Hippocampal formation (tissue), 2 donors: ENCODE results near the gene DCHS1.

Experiments used
- DNase-seq, 2 donors: peaks; one replicate each; lab custom pipeline; 2025; lab: John Stamatoyannopoulos, UW

The DCHS1 gene

DNA sequence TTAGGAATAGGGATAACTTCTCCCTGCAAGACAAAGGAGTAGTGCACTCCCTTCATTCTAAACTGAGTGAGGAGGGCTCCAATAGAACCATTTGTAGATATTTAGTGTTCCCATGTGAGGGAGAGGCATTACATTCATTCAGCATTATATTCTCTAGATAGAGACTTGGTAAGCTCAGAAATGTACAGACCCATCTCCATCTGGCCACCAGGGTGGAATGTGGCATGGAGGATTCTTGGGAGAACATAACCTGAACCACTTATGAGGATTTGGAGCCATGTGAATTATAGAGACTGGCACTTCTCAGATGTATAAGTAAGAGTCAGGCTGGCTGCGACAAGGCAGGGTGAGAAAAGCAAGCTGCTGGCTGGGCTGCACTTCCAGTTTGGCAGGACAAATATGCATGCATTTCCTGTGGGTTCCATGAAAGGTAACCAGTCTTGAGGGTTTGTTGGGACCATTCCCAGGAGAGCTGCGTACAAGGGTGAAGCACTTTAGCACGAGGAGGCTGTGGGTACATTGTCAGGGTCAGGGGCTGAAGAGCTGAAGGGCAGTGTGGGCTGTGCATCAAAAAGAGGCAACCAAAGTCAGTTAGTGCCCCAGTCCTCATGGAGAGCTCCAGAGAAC, 61.4 kb downstream of the DCHS1 start:
- no peak for DNase-seq

DNA sequence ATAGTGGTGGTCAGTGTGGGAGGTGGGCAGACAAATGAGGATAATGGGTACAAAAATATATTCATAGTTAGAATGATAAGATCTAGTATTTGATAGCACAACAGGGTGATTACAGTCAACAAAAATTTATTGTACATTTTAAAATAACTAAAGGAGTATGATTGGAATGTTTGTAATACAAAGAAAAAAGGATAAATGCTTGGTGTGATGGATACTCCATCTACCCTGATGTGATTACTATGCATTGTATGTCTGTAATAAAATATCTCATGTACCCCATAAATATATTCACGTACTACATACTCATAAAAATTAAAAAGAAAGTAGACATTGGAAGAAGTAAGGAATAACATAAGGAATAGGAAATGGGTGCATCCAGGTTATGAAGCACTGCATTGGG, 67.6 kb downstream of the DCHS1 start:
- DNase-seq, result no peak

DNA sequence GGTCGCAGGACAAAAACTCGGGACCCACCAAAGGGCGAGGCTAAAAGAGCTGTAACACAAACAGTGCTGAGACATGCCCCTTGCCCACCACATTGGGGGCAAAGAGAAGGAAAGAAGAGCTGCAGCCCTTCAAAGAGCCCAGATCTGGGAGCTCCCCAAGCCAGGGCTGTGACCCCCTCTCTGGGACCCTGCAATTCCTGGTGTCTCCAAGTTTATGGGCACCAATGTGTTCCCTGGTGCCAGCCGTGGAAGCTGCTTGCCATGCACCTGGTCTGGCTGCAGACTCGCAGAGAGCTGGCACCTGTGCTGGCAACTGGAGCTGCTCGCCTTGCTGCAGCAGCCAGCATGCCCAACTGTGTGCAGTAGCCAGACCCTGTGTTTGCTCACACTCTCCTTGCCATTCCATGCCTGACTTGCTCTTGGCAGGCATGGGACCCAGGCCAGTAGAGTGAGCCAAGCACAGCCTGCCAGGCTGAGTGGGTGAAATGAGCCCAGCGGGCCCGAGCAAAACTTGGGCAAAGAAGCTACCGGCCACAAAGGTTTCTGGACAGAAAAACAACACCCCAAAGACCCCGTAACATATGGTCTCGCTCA, 68.2 kb downstream of the DCHS1 start:
- peak in 1 of 2 donors; percentile 47 for DNase-seq

DNA sequence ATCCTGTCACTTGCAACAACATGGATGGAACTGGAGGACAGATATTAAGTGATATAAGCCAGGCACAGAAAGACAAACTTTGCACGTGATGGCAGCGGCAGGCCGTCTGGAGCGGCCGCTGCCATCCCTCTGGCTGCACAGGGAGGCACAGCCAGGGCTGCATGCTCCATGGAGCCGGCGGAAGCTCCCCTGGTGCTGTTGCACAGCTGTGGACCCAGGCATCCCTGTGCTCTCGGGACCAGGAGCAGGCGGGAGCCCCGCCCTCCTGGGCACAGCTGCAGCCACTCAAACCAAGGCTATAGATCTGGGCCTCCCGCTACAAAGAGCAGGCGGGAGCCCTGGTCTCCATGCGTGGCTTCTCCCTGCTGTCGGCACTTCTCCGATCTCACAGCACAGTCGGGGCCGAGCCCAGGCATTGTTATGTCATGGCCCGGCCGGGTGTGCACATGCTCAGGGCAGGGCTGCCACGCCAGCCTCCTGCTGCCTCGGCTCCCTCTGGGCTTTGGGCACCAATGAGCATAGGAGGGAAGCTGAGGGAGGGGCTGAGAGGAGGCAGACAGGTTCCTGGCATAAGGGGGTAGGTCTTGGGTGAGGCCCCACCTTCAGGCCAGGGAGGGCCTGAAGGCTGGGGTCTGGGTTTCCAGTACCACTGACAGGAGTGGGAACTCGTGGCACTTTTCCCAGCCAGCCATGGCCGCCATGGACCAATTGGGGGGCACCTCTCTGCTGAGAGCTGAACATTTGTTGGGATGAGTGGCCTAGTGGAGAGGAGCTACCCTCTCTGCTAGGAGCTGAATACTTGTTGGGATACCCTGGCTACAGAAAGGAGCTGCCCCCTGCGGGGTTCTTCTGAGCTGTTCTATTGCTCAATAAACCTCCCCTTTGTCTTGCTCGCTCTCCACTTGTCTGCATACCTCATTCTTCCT, 68.9 kb downstream of the DCHS1 start:
- peak in 1 of 2 donors; percentile 40 for DNase-seq

DNA sequence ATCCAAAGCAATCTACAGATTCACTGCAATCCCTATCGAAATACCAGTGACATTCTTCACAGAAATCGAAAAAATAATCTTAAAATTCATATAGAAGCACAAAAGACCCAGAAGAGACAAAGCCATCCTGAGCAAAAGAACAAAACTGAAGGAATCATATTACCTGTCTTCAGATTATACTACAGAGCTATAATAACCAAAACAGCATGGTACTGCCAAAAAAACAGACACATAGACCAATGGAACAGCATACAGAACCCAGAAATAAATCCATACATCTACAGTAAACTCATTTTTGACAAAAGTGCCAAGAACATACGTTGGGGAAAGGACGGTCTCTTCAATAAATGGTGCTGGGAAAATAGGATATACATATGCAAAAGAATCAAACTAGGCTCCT, 71.1 kb downstream of the DCHS1 start:
- DNase-seq, result no peak

DNA sequence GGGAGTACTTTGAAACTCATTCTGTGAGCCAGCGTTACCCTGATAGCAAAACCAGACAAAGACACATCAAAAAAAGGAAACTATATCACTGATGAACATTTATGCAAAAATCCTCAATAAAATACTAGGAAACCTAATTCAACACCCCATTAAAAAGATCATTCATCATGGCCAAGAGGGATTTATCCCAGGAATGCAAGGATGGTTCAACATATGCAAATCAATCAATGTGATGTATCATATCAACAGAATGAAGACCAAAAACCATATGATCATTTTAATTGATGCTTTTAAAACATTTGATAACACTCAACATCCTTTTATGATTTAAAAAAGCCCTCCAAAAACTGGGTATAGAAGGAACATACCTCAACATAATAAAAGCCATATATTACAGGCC, 72.0 kb downstream of the DCHS1 start:
- no peak for DNase-seq

DNA sequence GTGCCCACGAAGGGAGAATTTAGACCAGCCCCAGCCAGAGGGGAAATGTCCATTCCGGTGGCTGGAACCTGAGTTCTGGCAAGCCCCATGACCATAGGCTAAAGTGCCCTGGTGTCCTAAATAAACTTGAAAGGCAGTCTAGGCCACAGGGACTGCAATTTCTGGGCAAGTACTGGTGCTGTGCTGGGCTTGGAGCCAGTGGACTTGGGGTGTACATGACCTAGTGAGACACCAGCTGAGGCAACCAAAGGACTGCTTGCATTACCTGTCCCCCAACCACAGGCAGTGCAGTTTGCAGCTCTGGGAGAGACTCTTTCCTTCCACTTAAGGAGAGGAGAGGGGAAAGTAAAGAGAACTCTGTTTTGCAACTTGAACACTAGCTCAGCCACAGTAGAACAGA, 75.9 kb downstream of the DCHS1 start:
- DNase-seq, result no peak

GRCh38 chr11:6578134-6578533, 77.5 kb downstream of the DCHS1 start:
- no peak for DNase-seq

- peak; percentile 81 to 90 for DNase-seq
Measured at GRCh38 chr11:6576471-6577373, 78.9 kb downstream of the DCHS1 start.

DNA sequence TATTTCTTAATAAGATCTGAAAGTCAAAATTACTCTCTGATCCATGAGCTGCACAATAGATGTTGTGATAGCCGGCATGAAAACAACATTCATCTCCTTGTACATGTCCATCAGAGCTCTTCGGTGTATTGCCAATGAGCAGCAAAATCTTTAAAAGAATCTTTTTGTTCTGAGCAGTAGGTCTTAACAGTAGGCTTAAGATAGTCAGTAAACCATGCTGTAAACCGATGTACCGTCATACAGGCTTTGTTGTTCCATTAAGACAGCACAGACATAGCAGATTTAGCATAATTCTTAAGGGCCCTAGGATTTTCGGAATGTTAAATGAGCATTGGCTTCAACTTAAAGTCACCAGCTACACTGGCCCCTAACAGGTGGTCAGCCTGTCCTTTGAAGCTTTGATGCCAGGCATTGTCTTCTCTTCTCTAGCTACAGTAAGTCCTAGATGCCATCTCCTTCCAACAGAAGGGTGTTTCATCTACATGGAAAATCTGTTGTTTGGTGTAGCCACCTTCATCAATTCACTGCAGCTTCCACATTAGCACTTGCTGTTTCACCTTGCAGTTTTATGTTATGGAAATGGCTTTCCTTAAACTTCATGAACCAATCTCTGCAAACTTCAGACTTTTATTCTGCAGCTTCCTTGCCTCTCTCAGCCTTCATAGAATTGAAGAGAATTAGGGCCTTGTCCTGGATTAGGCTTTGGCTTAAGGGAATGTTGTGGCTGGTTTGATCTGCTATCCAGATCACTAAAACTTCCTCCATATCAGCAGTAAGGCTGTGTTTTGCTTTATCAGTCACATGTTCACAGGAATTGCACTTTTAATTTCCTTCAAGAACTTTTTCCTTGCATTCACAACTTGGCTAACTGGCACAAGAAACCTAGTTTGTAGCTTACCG, 80.5 kb downstream of the DCHS1 start:
- DNase-seq, result no peak

DNA sequence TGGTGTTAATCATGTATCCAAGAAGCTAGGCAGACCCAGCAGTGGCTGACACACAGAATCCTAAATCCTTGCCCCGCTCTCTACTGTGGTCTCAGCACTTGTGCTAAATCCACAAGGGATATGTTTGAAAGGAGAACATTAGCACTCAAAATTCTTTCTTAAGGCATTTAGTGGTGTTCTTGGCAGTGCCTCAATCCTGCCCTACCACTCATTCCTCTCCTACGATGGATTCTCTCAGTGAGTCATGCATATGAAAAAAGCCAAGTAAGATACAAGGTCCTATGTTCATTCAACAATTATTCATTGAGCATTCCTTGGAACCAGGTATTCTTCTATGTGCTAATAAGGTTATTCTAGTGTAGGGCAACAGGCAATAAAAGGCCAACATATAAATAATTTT, 83.4 kb downstream of the DCHS1 start:
- no peak for DNase-seq

GRCh38 chr11:6571434-6572008, 84.1 kb downstream of the DCHS1 start:
- no peak for DNase-seq
